HG02981 (cell line): Measurements from ENCODE around the gene GPSM1.

Source experiments
- ATAC-seq: cut with Tn5 transposase; IDR thresholded peaks from one replicate; pipeline ENCODE4 v1.9.1; 2021; ENCODE audit warnings: mild to moderate bottlenecking, moderate library complexity; ENCODE audit not compliant: unreplicated experiment

The GPSM1 gene

GRCh38 chr9:136304456-136304855, 22.9 kb upstream of the GPSM1 start:
- no peak for ATAC-seq

- ATAC-seq: no peak
These were observed 22.4 kb upstream of the GPSM1 start for GRCh38 chr9:136304981-136305380.

- no peak for ATAC-seq
These were observed 21.5 kb upstream of the GPSM1 start for GRCh38 chr9:136305804-136306203.

- no peak for ATAC-seq
These were observed 20.8 kb upstream of the GPSM1 start for GRCh38 chr9:136306211-136307208.

- no peak for ATAC-seq
These were observed 20.1 kb upstream of the GPSM1 start for GRCh38 chr9:136307215-136307750.

GRCh38 chr9:136308006-136308701, 19.2 kb upstream of the GPSM1 start:
- ATAC-seq: no peak

GRCh38 chr9:136308702-136309053, 18.7 kb upstream of the GPSM1 start:
- ATAC-seq: no peak

GRCh38 chr9:136309101-136309801, 18.1 kb upstream of the GPSM1 start:
- ATAC-seq: no peak

GRCh38 chr9:136309806-136310220, 17.5 kb upstream of the GPSM1 start:
- ATAC-seq: no peak

- no peak for ATAC-seq
These were observed 16.9 kb upstream of the GPSM1 start for GRCh38 chr9:136310273-136311030.

GRCh38 chr9:136311051-136312008, 16.0 kb upstream of the GPSM1 start:
- no peak for ATAC-seq

- no peak for ATAC-seq
These were observed 15.3 kb upstream of the GPSM1 start for GRCh38 chr9:136312009-136312375.

GRCh38 chr9:136312436-136312835, 14.9 kb upstream of the GPSM1 start:
- ATAC-seq: no peak

- no peak for ATAC-seq
These were observed 14.0 kb upstream of the GPSM1 start for GRCh38 chr9:136313111-136314055.

GRCh38 chr9:136314056-136314416, 13.3 kb upstream of the GPSM1 start:
- no peak for ATAC-seq

- no peak for ATAC-seq
These were observed 12.4 kb upstream of the GPSM1 start for GRCh38 chr9:136314944-136315343.

- no peak for ATAC-seq
These were observed 11.0 kb upstream of the GPSM1 start for GRCh38 chr9:136316271-136316751.
